ENCODE data around the gene ARHGAP40. TPM values are rescaled to one million over a fixed set of nuclear protein-coding genes. Genes with fewer than 3 reads are reported as not detected.
A peak's percentile ranks its signal among the peaks of the same experiment; 100 is the strongest.

The ARHGAP40 gene
- total and polyA plus RNA-seq, 2 experiments from 2014 or later = 0.21 TPM; not detected in 1

DNA sequence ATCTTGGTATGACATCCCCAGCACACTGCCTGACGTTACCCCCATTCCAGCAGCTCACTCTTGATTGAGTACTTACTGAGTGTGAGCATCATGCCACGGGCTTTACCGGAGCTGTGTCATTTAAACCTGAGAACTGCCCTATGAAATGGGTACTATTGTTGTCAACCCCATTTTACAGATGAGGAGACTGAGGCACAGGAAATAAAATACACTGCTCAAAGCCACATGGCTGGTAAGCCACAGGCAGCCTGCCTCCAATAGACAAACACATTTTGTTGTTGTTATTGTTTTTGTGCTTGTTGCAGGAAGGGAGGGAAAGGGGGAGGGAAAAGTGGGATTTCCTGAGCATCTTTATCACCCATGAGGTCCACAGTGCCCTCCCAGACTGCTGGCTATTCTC lies 69.2 kb downstream of the ARHGAP40 start:
- H4K20me1 ChIP-seq (replicated peaks; ENCODE audit: insufficient read depth) = no peaks in the 10 kb centered on the region
- peaks cover 27% of the 10 kb centered on the region for H3K4me1 ChIP-seq (ENCODE audit: insufficient read depth)
- peak overlapping the region; percentile 75 for H3K4me2 ChIP-seq
- H3K36me3 ChIP-seq (ENCODE audit: insufficient read depth) = no peaks in the 10 kb centered on the region
- Mint-ChIP-seq H3K27me3 (ENCODE audit: insufficient read depth, low read depth, poor library complexity) (peaks cover 31% of the 10 kb centered on the region), H3K4me3 (no peak overlapping the region), H3K36me3 (ENCODE audit: low read depth) (no peaks in the 10 kb centered on the region; the same call in 2 of the 3 replicates), H3K4me1 (peaks cover 34% of the 10 kb centered on the region), H3K27ac (no peak overlapping the region), H3K9me3 (no peaks in the 10 kb centered on the region; the same call in 2 of the 3 replicates)
- H3K79me2 ChIP-seq (replicated peaks; ENCODE audit: insufficient read depth) = no peaks in the 10 kb centered on the region
- H3K27ac ChIP-seq (ENCODE audit: low read depth) = no peak overlapping the region
- no peak for DNase-seq (ENCODE audit: low spot score)
- no peaks in the 10 kb centered on the region for H3K9me2 ChIP-seq (ENCODE audit: insufficient read depth)
- no peak for TF ChIP-seq EZH2phosphoT487 (IDR thresholded peaks at IDR 0.05; ENCODE audit: unreplicated experiment)
- no peak for TF ChIP-seq ZNF331 (CRISPR knock-in tag; IDR thresholded peaks at IDR 0.05; ENCODE audit: low read depth)
- no peak for TF ChIP-seq NANOG (IDR thresholded peaks at IDR 0.05; ENCODE audit: borderline replicate concordance)
- TF ChIP-seq EZH2 (IDR thresholded peaks at IDR 0.05; ENCODE audit: low read depth, unreplicated experiment) = no peak
- TF ChIP-seq, protein P1, sequence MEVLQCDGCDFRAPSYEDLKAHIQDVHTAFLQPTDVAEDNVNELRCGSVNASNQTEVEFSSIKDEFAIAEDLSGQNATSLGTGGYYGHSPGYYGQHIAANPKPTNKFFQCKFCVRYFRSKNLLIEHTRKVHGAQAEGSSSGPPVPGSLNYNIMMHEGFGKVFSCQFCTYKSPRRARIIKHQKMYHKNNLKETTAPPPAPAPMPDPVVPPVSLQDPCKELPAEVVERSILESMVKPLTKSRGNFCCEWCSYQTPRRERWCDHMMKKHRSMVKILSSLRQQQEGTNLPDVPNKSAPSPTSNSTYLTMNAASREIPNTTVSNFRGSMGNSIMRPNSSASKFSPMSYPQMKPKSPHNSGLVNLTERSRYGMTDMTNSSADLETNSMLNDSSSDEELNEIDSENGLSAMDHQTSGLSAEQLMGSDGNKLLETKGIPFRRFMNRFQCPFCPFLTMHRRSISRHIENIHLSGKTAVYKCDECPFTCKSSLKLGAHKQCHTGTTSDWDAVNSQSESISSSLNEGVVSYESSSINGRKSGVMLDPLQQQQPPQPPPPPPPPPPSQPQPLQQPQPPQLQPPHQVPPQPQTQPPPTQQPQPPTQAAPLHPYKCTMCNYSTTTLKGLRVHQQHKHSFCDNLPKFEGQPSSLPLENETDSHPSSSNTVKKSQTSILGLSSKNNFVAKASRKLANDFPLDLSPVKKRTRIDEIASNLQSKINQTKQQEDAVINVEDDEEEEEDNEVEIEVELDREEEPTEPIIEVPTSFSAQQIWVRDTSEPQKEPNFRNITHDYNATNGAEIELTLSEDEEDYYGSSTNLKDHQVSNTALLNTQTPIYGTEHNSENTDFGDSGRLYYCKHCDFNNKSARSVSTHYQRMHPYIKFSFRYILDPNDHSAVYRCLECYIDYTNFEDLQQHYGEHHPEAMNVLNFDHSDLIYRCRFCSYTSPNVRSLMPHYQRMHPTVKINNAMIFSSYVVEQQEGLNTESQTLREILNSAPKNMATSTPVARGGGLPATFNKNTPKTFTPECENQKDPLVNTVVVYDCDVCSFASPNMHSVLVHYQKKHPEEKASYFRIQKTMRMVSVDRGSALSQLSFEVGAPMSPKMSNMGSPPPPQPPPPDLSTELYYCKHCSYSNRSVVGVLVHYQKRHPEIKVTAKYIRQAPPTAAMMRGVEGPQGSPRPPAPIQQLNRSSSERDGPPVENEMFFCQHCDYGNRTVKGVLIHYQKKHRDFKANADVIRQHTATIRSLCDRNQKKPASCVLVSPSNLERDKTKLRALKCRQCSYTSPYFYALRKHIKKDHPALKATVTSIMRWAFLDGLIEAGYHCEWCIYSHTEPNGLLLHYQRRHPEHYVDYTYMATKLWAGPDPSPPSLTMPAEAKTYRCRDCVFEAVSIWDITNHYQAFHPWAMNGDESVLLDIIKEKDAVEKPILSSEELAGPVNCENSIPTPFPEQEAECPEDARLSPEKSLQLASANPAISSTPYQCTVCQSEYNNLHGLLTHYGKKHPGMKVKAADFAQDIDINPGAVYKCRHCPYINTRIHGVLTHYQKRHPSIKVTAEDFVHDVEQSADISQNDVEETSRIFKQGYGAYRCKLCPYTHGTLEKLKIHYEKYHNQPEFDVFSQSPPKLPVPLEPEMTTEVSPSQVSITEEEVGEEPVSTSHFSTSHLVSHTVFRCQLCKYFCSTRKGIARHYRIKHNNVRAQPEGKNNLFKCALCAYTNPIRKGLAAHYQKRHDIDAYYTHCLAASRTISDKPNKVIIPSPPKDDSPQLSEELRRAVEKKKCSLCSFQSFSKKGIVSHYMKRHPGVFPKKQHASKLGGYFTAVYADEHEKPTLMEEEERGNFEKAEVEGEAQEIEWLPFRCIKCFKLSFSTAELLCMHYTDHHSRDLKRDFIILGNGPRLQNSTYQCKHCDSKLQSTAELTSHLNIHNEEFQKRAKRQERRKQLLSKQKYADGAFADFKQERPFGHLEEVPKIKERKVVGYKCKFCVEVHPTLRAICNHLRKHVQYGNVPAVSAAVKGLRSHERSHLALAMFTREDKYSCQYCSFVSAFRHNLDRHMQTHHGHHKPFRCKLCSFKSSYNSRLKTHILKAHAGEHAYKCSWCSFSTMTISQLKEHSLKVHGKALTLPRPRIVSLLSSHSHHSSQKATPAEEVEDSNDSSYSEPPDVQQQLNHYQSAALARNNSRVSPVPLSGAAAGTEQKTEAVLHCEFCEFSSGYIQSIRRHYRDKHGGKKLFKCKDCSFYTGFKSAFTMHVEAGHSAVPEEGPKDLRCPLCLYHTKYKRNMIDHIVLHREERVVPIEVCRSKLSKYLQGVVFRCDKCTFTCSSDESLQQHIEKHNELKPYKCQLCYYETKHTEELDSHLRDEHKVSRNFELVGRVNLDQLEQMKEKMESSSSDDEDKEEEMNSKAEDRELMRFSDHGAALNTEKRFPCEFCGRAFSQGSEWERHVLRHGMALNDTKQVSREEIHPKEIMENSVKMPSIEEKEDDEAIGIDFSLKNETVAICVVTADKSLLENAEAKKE (CRISPR knock-in tag; IDR thresholded peaks at IDR 0.05) = no peak
- no peak for TF ChIP-seq CTCF (conservative IDR thresholded peaks at IDR 0.05; ENCODE audit: low read depth in 2 of 2)
- no peak for TF ChIP-seq STAT1 (IDR thresholded peaks at IDR 0.05; ENCODE audit: unreplicated experiment)
- TF ChIP-seq CREB1 (CRISPR knock-in tag; IDR thresholded peaks at IDR 0.05; ENCODE audit: low read depth) = no peak
- no peak for TF ChIP-seq ZNF114 (CRISPR knock-in tag; IDR thresholded peaks at IDR 0.05)
- TF ChIP-seq, protein P2, sequence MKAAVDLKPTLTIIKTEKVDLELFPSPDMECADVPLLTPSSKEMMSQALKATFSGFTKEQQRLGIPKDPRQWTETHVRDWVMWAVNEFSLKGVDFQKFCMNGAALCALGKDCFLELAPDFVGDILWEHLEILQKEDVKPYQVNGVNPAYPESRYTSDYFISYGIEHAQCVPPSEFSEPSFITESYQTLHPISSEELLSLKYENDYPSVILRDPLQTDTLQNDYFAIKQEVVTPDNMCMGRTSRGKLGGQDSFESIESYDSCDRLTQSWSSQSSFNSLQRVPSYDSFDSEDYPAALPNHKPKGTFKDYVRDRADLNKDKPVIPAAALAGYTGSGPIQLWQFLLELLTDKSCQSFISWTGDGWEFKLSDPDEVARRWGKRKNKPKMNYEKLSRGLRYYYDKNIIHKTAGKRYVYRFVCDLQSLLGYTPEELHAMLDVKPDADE (IDR thresholded peaks at IDR 0.05) = no peak
- no peak for TF ChIP-seq REST (IDR thresholded peaks at IDR 0.05; ENCODE audit: unreplicated experiment)
- TF ChIP-seq POLR2AphosphoS5 (IDR thresholded peaks at IDR 0.05; ENCODE audit: low read depth) = no peak
- no peak for TF ChIP-seq JUNB (IDR thresholded peaks at IDR 0.05; ENCODE audit: unreplicated experiment)
- peak overlapping the region; percentile 69; the same call in 1 of the 2 replicates for H2AFZ ChIP-seq
- H3K4me3 ChIP-seq = peak overlapping the region; percentile 35; the same call in 1 of the 2 replicates
- ATAC-seq = no peak
- H3K27me3 ChIP-seq (ENCODE audit: insufficient read depth) = peaks cover 45% of the 10 kb centered on the region
- peaks cover 11% of the 10 kb centered on the region; the same call in 1 of the 2 replicates for H3F3A ChIP-seq (replicated peaks; ENCODE audit: low read depth)
